NCI-H146 treated with DMSO at 0.1 percent for 48 hours (cell line): Measurements from ENCODE around the gene TBX1.

Source experiments
- DNase-seq: peaks from one replicate; lab custom pipeline; 2025; ENCODE audit not compliant: unreplicated experiment; lab: John Stamatoyannopoulos, UW

Gene TBX1

DNA sequence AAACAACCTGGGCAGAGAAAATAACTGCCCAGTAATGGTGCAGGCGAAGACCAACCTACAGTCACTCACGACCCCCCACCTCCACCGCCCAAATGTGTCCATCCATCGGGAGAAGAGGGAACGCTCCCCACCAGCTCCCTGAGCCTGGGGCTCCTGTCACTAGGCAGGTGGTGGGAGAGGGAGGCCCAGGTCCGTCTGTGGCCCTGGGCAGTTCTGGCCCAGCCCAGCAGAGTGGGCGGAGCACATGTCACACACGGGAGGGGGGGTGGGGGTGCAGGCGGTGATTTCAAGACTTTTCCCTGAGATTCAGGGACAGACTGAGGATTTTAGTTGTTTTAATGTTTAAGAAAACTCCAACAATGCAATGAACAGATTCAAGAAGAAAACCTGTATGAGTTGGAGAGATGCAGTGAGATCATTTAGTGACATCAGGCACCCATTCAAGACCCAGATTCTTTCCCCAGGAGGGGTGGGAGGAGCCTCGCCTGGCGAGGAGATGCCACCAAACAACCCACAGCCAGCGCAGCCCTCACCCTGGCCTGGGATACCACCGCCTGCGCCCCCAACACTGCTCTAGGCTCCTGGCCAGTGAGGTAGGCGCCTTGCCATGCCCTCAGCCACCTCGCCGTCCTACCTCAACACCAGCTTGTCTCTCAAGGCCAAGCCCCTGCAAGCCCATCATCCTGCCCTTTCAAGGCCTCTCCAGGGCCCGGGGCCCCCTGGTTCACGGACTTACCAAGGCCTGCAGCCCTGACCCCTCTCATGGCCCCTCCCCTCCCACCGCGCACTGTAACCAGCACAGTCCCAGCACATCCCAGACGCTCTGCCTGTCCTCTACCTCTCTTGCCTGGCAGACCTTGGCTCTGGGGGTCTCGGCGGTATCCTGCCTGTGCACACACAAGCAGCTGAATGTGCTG, 36.8 kb downstream of the TBX1 start:
- DNase-seq: no peak

DNA sequence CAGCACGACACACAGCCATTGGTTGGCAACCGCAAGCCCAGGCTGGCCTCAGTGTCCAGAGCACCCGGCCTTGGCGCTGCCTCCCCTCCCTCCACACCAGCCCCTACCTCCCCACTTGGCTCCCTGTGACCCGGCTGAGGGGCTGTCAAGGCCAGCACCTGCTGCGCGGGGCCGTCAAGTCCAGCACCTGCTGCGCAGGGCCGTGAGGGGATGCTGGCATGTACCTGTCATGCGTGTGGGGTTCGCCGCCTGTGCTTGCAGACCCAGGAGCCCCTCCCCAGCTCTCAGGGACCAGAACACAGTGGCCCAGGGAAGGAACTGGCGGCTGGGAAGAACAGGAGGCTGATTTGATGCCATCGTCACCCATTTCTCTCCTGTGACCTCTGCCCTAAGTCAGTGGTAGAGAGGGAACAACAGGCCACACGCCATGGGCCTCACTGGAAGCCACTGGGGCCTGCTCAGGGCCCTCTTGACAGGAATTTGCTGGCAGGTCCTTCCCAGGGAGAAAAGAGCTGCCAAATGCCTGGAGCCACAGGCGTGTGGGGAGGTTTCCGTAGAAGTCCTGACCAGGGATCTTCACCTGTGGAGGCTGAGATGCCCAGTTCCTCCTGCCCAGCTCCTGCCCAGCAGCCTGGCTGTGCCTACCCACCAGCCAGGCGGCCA, 37.6 kb downstream of the TBX1 start:
- no peak for DNase-seq

DNA sequence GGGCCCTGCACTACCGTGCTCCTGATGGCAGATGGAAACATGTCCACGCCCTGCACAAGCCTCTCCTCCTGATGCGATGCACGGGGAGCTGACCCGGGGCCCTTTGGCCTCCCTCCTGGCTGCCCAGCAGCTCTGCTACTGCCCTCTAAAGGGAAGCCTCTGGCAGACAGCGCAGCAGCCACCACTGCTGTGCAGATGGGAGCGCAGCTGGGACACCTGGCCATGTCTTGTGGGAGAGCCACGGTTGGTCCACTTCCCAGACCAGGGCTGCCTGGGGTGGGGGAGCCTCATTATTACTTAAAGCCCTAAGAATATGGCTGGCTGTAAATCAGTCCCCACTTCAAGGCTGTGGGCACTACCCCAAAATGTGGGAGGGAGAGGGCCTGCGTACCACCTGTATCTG, 38.3 kb downstream of the TBX1 start:
- no peak for DNase-seq

DNA sequence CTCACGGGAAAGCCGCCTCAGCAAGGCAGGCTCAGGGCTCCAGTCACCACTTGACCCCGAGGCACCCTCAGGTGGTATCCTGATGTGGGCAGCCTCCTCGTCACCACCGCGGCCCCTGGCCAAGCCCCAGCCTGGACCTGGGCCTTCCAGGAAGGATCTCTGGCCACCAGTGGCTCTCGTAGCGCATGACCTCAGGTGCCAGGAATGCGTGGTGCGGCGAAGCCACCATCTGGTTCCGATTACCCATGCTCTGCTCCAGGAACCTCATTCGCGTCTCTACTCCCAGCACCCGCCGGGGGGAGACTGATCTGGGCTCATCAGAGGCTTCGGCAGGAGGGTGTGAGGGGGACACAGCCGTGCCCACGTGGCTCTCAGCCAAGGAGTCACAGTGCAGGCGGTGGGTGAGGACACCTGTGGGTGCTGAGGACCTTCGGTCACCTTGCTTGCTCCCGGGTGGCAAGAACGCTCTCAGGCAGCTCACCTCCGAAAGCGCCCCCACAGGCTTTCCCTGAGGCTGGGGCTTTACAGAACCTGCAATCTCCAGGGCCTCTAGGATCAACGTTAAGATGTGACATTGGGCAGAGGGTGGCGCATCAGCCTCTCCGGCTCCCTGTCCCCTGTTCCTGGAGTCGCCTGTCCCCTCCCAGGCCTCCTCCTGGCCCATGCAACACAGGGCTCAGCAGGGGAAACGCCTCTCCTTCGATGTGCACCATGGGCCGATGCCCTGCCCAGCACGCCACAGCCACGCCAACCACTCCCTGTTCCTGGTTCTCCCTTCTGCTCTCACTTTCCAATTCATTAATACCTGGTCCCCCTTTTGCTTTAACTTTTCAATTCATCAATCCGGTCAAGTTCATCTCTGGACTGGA, 39.0 kb downstream of the TBX1 start:
- DNase-seq: no peak

DNA sequence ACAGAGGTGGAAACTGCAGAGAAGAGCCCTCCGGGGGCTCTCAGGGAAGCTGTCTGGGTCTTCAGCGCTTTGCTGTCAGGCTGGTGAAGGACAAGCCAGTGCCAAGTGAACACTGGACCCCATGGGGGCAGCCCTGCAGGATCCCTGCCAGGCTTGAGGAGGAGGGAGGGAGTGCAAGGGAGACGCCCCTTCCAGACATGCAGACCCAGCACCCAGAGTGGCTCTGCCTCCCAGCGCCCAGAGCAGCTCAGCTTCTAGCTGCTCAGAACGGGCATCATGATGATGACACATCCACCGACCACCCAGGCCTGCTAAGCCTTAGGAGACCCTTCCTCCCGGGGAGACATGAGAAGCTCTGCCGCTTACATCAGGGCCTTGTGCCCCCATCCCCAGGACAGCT, 39.7 kb downstream of the TBX1 start:
- no peak for DNase-seq

DNA sequence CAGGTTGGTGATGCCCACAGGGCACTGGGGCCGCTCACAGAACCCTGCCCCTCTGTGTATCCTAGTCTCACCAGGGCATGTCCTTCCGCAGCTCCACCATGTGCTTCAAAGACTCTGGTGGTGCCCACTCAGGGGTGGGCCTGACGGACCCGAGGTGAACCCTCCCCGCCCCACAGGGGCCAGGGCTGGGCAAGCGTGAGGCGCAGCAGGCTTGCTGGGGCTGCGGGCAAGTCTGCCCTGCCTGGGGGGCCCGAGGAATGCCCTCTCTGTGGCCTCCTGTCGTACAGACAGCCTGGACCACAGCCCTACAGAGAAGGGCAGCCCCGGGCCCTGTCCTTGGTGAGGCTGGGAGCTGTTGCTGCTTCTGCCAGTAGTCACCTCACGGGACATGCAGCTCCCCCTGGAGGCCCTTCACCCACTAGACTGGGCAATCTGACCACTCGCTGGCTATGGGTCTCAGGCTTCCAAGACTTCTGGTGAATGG, 40.2 kb downstream of the TBX1 start:
- DNase-seq: no peak

DNA sequence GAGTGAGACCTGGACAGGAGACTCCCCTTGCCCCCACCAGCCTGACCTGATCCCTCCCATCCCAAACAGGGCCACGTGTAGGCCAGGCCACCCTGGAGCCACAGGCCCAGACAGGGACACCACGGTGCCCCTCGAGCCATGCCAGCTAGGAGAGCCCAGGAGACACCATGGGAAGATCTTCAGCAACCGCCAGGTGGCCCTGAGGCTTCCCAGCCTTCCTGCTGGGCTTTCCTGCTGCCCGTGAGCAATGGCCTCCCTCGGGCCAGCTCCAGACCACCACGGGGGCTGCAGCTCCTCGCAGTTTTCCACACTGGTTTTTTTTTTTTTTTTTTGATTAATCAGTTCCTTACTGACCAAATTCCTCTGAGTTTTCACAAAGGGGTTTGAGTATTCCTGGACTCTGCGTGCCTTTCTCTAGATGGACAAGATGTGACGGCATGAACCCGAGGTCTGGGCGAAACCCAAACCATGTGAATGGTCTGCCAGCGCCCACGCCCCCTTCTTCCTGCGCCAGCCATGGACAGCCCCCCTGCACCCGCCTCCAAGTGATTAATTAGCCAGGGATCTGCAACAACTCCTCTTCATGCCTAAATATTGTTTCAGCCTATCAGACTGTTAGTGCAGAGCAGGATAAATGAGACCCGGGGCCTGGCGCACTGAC, 40.9 kb downstream of the TBX1 start:
- DNase-seq: no peak

DNA sequence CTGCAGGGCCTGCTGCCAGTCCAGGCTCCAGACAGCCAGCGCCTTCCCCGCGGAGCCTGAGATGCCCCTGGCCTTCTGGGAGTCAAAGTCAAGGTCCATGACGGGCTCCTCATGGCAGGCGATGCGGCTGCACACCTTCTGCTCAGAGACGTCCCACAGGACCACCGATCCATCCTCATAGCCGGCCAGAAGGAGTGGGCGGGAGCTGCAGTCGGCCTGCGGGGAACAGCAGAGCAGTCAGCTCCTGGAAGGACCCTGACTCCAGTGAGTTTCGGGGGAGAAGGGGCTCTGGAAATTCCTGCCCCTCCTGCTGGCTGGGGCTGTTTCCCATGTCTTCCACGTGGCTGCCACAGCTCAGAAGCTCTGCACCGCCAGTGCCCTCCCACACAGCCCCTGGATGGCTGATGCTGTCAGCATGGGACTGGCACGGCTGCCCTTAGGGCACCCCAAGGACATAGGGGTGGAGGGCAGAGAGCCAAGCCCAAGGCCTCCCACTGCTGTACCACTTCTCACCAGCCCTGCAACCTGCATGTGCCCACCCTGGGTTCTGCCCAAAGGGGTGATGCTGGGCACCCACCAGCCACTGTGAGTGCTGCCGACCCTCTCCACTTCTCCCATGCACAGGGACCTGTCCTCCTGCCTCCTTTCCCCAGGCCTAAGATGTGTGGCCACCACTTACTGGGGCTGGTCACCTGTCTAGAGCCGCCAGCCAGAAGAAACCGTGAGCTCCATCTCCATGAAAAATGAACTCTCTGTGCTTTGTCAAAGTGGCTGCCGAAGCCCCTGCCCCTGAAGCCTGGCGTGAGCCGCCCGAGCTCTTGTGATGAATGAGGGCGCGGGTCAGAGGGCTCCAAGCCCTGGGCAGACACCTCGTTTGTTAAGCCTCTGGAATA, 41.7 kb downstream of the TBX1 start:
- DNase-seq: no peak

DNA sequence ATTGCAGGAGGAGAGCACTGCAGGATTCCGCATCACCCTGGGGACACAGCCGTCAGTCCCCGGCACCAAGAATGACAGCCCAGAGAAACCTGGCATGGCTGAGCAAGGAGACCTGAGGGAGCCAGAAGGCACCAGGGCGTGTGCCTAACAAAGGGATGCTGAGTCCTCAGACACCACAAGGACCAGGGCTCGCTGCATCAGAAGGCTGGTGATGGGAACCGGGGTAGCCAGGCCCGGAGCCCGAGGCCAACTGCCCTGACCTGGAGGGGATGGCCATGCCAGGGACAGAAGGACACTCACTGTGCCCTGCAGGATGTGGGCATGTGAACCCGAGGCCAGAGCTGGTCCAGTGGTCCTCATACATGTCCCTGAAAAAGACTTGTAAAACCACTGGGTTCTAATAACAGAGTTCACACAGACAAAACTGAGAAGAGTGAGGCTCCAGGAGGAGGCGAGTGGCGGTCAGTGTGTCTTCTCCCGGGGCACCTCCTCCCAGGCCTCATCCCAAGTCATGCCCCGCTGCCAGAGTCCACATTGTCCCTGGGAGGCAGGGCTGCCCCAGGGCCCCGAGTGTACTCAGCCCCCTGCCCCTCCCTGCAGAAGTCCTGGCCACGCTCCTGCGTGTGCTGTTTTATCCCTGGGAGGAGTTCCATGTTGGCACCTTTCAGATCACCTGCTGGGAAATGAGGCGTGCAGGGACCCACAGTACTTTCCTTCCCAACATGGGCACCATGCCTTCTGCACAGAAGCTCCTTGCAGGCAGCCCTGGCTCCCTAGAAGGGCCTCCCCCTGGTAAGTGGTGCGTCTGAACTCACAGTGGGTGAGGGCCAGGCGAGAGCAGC, 42.5 kb downstream of the TBX1 start:
- DNase-seq: no peak

DNA sequence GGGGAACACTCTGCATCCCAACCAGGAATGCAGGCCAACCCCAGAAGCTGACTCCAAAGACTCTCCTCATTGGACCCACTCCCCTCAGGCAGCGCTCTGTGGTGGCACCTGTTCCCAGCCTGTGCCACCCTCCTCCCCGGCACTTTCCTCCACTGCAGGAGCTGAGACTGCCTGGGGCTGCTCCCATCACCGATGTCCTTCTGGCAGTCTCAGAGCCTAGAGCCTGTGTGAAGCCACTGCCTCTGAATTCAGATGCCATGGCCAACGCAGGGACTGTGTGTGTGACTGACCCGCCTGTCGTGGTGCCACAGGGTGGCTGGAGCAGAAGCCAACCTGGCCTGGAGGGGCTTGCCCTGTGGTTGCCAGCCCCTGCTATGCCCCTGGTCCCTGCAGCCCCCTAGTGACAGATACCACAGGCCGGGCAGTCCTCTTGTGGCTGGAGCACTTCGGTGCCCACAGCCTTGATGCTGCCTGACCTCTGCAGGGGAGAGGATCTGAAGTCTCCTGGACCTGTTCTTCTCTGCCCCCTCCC, 43.2 kb downstream of the TBX1 start:
- DNase-seq: no peak

DNA sequence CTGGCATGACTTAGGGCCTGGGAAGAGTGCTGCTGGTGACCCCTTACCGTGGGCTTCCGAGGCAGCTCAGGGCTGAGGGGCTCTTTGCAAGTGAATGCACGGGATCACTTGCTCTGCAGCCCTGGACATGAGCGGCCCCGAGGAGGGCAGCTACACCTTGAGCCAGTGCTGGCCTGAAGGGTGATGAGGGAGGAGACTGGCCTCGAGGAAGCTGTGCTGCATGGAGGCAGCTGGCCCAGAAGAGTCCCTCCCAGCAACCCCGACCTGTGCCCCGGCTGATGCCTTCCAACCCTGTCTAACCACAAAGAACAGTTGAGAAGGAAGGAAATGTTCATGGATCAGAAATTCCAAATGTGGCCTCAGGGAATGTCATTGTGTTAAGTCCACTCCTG, 45.2 kb downstream of the TBX1 start:
- no peak for DNase-seq

DNA sequence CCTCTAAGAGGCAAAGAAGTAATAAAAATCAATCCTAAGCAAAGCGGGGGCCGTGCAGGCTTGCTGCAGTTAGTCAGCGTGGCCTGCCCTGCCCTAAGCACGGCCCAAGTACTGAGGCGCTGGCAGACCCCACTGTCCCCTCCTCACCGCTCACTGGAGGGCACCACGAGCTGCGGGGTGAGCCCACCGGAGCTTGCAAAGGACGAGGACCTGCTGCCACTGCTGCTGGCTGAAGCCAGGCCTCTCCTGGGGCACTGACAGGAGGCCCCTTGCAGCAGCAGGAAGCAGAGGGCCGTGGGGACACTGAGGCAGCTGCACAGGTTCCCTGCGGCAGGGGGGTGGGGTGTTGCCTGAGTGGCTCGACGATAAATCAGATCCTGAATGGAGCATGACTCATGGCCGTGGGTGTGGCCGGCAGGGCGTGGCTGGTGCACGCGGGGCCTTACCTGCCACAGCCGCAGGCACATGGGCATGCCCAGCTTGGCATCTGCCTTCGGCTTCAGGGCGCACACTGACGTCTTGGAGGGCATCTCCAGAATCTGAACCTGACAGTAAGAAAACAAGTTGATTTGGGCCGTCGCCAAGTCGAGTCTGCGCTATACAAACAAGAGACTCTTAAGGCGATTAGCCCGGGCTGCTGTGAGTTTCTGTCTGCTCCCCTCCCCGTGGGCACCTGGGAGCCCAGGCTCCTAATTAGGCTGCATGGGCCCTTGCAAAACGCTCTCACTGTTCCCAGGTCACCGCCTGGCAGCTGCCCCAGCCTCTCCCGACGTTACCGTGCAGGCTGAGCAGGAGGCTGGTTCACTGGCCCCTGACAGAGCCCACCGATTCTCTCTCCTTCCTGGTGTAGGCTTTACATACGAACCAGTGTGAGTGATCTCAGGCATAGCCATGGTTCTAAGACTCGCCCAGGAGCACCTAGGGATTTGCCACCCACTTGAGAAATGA, 45.9 kb downstream of the TBX1 start:
- no peak for DNase-seq

DNA sequence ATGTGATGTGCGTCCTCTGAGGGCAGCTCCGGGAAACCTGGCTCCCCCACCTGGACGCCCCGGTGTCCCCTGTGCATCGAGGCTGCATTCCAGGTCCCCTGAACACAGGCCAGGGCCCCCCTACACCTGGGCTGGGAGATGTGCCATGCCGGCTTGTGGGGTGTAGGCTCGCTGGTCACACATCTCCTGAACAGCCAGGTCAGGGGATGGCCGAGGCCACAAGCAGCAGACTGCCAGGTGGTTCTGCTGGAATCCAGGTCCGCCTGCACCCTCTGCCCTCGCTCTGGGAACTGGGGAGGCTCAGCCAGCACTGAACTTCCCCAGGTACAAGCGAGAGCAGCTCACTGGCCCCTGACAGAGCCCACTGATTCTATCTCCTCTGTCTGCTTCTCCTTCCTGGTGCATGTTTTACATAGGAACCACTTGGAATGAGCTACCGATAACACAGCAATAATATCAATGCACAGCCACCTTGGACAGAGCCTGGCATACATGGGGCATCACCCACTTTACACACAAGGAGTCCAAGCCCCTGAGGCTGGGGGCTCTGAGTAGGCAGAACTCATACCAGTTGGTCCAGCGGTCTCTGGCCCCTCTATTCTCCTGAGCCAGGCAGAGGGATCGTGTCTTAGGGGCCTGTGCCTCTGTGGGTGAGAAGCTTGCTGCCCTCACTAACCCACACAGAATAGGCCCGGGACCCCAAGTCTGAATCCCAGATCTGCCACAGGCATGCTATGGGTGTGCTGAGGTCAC, 46.8 kb downstream of the TBX1 start:
- DNase-seq: no peak

DNA sequence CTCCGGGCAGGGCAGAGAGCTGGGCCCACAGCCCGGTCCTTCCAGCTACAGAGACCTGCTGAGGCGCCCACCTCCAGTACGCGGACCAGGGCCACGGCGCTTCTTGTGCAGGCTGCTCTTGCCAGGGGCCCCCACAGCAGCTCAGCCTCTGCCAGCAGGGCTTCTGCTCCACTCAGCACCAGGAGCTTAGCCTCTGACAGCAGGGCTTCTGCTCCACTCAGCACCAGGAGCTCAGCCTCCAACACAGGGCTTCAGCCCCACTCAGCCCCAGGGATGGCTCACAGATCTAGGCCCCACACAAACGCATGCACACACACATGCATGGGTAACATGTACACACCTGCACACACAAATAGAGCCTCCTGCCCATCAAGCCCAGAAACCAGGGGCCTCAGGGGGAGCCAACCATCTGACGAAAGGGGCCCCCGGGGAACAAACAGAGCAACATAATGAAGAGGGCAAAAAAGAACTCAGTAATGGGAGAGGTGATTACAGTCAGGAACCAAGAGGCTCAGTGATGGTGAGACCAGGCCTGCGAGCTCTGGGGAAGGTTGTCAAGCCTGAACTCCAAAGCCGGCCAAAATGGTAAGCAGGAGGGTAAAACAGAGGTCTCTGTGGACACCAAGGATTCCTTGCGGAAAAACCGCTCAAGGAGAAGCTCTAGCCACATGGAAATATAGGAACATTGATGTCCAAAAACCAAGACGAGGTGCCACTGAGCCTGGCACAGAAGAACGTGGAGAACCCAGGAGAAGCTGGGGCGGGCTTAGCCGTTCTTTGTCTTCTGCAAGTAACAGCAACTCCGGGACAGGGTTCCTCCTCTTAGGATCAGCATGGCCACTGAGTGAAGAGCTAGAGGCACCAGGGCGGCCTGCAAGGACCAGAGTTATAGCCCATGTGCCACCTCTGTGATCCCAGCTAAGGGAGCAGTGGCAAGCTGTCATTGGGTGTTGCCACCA, 47.6 kb downstream of the TBX1 start:
- no peak for DNase-seq

DNA sequence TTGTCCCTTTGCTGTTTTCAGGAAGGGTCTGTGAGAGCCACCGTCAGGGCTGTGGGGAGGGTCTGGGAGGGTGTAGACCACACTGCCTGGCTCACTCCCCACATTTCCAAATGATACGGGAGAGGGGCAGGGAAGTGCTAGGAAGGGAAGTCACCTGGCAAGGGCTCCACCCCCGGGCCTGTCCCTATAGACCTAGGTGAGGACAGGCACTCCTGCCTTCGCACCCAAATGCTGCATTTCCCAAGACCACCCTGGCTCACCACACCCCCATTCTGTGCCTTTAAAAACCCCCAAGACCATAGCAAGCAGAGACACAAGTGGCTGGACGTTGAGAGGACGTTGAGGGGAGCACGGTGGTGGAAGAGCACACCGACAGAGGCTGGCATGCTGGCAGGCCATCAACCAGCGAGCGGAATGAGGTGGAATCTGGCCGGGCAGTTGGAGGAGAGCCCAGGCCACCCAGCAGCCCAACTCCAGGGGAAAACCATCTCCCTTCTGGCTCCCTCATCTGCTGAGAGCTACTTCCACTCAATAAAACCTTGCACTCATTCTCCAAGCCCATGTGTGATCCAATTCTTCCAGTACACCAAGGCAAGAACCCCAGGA, 48.4 kb downstream of the TBX1 start:
- DNase-seq: no peak
